ENCODE data around the gene FAT4.

FAT4 gene

GRCh38 chr4:125314676-125315575 lies at the start of gene FAT4:
Gene FAT4, plus strand, starts transcription at chr4:125314955. Its CDS starts 1,457 bp downstream, at chr4:125316412.
- peak; percentile 69 for DNase-seq

GRCh38 chr4:125265846-125266245 lies 48.9 kb upstream of the FAT4 start:
- no peak for DNase-seq

- DNase-seq: no peak
These were observed 47.7 kb upstream of the FAT4 start for GRCh38 chr4:125266901-125267604.

GRCh38 chr4:125267630-125268029 lies 47.1 kb upstream of the FAT4 start:
- no peak for DNase-seq

- DNase-seq: no peak
These were observed 46.5 kb upstream of the FAT4 start for GRCh38 chr4:125268068-125268755.

- DNase-seq: no peak
These were observed 37.9 kb upstream of the FAT4 start for GRCh38 chr4:125276811-125277210.

- no peak for DNase-seq
These were observed 37.0 kb upstream of the FAT4 start for GRCh38 chr4:125277790-125278189.

GRCh38 chr4:125280892-125281403 lies 33.8 kb upstream of the FAT4 start:
- DNase-seq: no peak

GRCh38 chr4:125283707-125284279 lies 31.0 kb upstream of the FAT4 start:
- no peak for DNase-seq

- DNase-seq: no peak
These were observed 17.6 kb upstream of the FAT4 start for GRCh38 chr4:125297116-125297515.

GRCh38 chr4:125303058-125303457 lies 11.7 kb upstream of the FAT4 start:
- no peak for DNase-seq

- no peak for DNase-seq
These were observed 10.9 kb upstream of the FAT4 start for GRCh38 chr4:125303821-125304220.

GRCh38 chr4:125306112-125306511 lies 8.6 kb upstream of the FAT4 start:
- no peak for DNase-seq

- no peak for DNase-seq
These were observed 8.2 kb upstream of the FAT4 start for GRCh38 chr4:125306533-125306932.

- no peak for DNase-seq
These were observed 3.3 kb upstream of the FAT4 start for GRCh38 chr4:125311503-125311902.

GRCh38 chr4:125313497-125313896 lies 1.3 kb upstream of the FAT4 start:
- peak; percentile 66 for DNase-seq

GRCh38 chr4:125313989-125314667 lies 627 bp upstream of the FAT4 start:
- no peak for DNase-seq

- peak; percentile 46 for DNase-seq
These were observed 1.0 kb downstream of the FAT4 start for GRCh38 chr4:125315576-125316400.

GRCh38 chr4:125316401-125316790 lies 1.6 kb downstream of the FAT4 start:
- DNase-seq: no peak

- DNase-seq: no peak
These were observed 2.2 kb downstream of the FAT4 start for GRCh38 chr4:125316791-125317524.

- DNase-seq: no peak
These were observed 2.7 kb downstream of the FAT4 start for GRCh38 chr4:125317525-125317877.

Data from NCI-H1092 (cell line).